ENCODE measurements around the gene LGALS7. TPM values are rescaled to one million over a fixed set of nuclear protein-coding genes. Genes with fewer than 3 reads are reported as not detected.
A peak's percentile ranks its signal among the peaks of the same experiment; 100 is the strongest.

LGALS7 gene
- total RNA-seq, 4 donors from 2014 or later = not detected

- Histone ChIP-seq H3K36me3 (peaks cover 11 to 39% (median 31%) of the 10 kb centered on the region in 4 donors), H3K4me1 (peaks cover 29 to 70% (median 55%) of the 10 kb centered on the region in 4 donors), H3K27ac (replicated peaks in 1 of 4) (peak overlapping the region; percentile 64 to 78 (median 74)), H3K27me3 (no peaks in the 10 kb centered on the region), H3K4me3 (no peak overlapping the region), H3K9me3 (no peaks in the 10 kb centered on the region)
- TF ChIP-seq POLR2AphosphoS5 (IDR thresholded peaks at IDR 0.05) (peak in 1 of 2 donors; percentile 50), CTCF (IDR thresholded peaks at IDR 0.05) (no peak), POLR2A (IDR thresholded peaks at IDR 0.05; ENCODE audit: low read depth) (no peak)
- WGBS = 72% methylated on average over 6 of the region's 6 CpGs
- intact Hi-C loops (cut with DNase I) = loop anchor here (5.0 kb wide), 1 partner anchor 104 kb away; no protein-coding TSS in a partner anchor
- DNase-seq (ENCODE audit: extremely low spot score) = no peak
Measured at GRCh38 chr19:38733493-38734175, 39.7 kb downstream of the LGALS7 start.

GRCh38 chr19:38733241-38733492 lies 40.1 kb downstream of the LGALS7 start:
- H3K27ac ChIP-seq (replicated peaks in 1 of 4) = peak overlapping the region; percentile 64 to 78 (median 74)
- intact Hi-C loops (cut with DNase I) = loop anchor here (5.0 kb wide), 1 partner anchor 104 kb away; no protein-coding TSS in a partner anchor
- peaks cover 31 to 74% (median 60%) of the 10 kb centered on the region in 4 donors for H3K4me1 ChIP-seq
- H3K36me3 ChIP-seq = peaks cover 11 to 43% (median 35%) of the 10 kb centered on the region in 4 donors
- H3K4me3 ChIP-seq = no peak overlapping the region
- WGBS = 73% methylated on average over 1 of the region's 1 CpG
- H3K27me3 ChIP-seq = no peaks in the 10 kb centered on the region
- no peaks in the 10 kb centered on the region for H3K9me3 ChIP-seq
- no peak for DNase-seq (ENCODE audit: extremely low spot score)
- no peak for TF ChIP-seq POLR2A (IDR thresholded peaks at IDR 0.05; ENCODE audit: low read depth)
- TF ChIP-seq EP300 (IDR thresholded peaks at IDR 0.05) = no peak
- no peak for TF ChIP-seq POLR2AphosphoS5 (IDR thresholded peaks at IDR 0.05)
- TF ChIP-seq CTCF (IDR thresholded peaks at IDR 0.05) = no peak

GRCh38 chr19:38731654-38732301 lies 41.5 kb downstream of the LGALS7 start:
- Histone ChIP-seq H3K27ac (replicated peaks in 1 of 4) (peak overlapping the region; percentile 64 to 78 (median 74)), H3K4me3 (no peak overlapping the region), H3K36me3 (peaks cover 22 to 56% (median 49%) of the 10 kb centered on the region in 4 donors), H3K9me3 (no peaks in the 10 kb centered on the region), H3K4me1 (peaks cover 45 to 82% (median 66%) of the 10 kb centered on the region in 4 donors), H3K27me3 (no peaks in the 10 kb centered on the region)
- WGBS = 72% methylated on average over 10 of the region's 10 CpGs
- TF ChIP-seq CTCF (IDR thresholded peaks at IDR 0.05) (no peak), POLR2AphosphoS5 (IDR thresholded peaks at IDR 0.05) (peak in 1 of 2 donors; percentile 21), POLR2A (IDR thresholded peaks at IDR 0.05; ENCODE audit: low read depth) (no peak), EP300 (IDR thresholded peaks at IDR 0.05) (no peak)
- intact Hi-C loops (cut with DNase I) = loop anchor here (5.0 kb wide), 1 partner anchor 106 kb away; no protein-coding TSS in a partner anchor
- no peak for DNase-seq (ENCODE audit: extremely low spot score)

GRCh38 chr19:38730731-38731589 lies 42.4 kb downstream of the LGALS7 start:
- WGBS = 76% methylated on average over 4 of the region's 19 CpGs
- Histone ChIP-seq H3K9me3 (no peaks in the 10 kb centered on the region), H3K4me3 (no peak overlapping the region), H3K36me3 (peaks cover 30 to 64% (median 57%) of the 10 kb centered on the region in 4 donors), H3K27me3 (no peaks in the 10 kb centered on the region), H3K27ac (replicated peaks in 1 of 4) (peak overlapping the region; percentile 64 to 78 (median 74)), H3K4me1 (peaks cover 44 to 82% (median 58%) of the 10 kb centered on the region in 4 donors)
- TF ChIP-seq EP300 (IDR thresholded peaks at IDR 0.05) = no peak
- no peak for TF ChIP-seq POLR2A (IDR thresholded peaks at IDR 0.05; ENCODE audit: low read depth)
- TF ChIP-seq CTCF (IDR thresholded peaks at IDR 0.05) = no peak
- no peak for TF ChIP-seq POLR2AphosphoS5 (IDR thresholded peaks at IDR 0.05)
- intact Hi-C loops (cut with DNase I) = loop anchor here (5.0 kb wide), 1 partner anchor 106 kb away; no protein-coding TSS in a partner anchor
- DNase-seq (ENCODE audit: extremely low spot score) = no peak
